NCI-H510A (cell line): ENCODE results near the gene FBXO40.
A peak's percentile ranks its signal among the peaks of the same experiment; 100 is the strongest.

Experiments used
- DNase-seq: peaks from one replicate; lab custom pipeline; 2025; lab: John Stamatoyannopoulos, UW

Gene FBXO40

DNA sequence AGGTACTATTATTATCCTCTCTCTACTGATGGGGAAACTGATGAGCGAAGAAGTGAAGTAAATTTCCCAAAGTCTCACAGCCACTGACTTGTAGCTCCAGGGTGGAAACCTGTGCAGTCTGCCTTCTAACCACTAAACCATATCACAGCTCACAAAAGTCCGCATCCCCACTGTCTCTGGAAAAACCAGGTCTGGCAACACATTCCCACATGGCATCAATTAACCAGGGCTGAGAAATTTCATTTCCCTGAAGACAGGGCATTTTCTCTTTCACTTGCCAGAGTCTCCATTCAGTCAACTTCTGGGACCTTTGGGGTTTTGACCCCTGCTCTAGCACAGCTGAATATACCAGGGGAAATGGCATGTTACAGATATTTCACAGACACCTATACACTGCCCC is 26.5 kb downstream of the FBXO40 start:
- no peak for DNase-seq

DNA sequence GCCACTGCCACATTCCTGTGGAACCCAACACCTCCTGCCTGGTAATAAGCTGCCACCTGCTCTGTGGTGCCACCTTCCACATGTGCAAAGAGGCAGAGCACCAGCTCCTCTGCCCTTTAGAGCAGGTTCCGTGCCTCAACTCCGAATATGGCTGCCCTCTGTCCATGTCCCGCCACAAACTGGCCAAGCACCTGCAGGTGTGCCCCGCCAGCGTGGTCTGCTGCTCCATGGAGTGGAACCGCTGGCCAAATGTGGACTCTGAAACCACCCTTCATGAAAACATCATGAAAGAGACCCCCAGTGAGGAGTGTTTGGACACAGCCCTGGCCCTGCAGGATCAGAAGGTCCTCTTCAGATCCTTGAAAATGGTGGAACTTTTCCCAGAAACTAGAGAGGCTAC is 28.3 kb downstream of the FBXO40 start:
- DNase-seq, result no peak

DNA sequence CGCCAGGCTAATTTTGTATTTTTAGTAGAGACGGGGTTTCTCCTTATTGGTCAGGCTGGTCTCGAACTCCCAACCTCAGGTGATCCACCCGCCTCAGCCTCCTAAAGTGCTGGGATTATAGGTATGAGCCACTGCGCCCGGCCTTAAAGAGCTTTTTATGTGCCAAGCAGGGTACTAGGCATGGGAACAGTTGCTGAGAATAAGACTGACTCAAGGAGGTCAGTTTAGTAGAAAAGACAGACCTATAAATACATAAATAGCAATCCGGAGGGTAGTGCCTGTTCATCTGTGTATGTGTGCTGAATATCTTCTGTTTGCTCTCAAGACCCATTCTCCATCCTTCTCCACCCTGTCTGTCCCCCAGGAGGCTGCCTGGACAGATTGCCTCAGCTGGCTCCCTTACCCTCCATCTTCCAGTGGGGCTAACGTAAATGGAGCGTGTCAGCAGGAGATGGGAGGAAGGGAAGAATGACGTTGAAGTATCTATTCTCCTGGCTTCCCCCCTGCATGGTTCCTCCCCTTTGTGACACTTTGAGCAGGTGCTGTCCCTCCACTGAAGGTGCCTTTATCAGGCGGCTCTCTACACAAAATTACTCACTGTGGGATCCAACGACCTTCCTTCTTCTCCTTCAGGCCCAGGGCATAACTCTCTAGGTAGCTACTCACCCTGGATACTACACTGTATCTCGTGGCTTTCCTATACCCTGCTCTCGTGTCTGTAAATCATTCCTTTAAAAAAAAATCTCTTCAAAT is 31.1 kb downstream of the FBXO40 start:
- peak; percentile 22 for DNase-seq

DNA sequence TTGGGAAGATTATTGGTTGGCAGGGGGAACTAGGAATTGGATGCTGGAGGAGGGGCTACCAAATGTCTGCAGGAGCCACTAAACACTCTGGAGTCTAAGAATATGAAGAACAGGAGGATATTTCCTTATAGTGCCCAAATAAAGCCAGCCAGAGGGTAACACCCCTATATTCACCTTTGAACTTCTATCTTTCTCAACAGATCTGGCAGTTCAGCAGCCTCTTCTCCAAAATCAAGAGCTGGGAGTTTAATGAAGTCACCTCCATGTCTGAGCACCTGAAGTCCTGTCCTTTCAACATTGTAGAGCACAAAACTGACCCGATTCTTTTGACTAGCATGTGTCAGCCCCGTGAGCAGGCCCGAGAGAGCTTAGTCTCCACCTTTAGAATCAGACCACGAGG is 33.3 kb downstream of the FBXO40 start:
- no peak for DNase-seq

DNA sequence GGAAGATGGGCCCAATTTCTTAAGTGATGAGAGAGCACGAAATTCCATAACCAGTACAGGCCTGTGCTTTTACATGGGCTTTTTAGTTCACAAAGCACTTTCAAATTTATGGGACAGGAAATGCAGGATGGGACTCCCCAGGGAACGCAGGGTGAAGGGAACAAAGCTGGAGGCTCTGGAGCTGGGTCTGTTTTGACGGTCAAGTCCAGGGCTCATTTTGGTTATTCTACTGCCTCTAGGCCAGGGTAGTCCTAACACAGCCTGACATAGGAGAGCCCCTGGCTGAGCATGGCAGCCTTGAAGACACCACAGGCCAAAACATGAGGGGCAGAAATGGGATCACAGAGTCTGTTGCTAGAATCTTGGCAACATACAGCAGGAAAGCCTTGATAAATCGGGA is 34.0 kb downstream of the FBXO40 start:
- DNase-seq, result no peak

DNA sequence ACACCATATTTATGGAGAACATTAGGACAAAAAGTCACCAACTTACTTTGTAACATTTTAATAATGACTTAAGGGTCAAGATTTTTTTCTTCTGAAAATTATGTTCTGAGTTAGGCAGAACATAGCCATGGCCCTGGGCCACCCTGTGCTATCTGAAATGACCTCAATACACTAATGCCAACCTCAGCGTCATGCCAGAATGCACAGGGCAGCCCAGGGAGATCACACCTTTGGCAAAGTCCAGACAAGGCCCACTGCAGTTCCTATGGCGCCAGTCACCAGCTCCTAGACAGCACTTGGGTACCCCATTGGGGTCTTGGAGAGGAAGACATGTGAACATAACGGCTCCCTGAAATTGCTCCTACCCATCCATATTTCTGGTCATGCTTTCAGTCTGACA is 34.4 kb downstream of the FBXO40 start:
- DNase-seq, result no peak

DNA sequence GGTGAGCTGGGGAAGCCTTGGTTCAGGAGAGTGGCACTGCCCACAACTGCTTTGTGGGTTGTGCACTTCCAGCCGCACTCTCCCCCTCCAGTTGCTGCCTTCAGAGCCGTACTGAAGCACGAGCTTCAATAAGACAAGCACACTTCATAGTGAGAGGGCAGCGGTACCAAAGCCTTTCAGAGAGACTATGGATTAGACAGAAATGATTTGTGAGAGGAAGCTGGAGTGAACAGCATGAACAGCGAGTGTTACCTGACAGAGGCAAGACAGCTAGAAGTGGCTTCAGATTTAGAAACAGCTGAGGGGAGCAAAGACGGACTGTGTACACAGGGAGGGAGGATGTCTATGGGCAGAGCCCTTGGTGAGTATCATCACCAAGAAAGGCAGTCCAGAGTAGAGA is 36.4 kb downstream of the FBXO40 start:
- DNase-seq, result no peak

DNA sequence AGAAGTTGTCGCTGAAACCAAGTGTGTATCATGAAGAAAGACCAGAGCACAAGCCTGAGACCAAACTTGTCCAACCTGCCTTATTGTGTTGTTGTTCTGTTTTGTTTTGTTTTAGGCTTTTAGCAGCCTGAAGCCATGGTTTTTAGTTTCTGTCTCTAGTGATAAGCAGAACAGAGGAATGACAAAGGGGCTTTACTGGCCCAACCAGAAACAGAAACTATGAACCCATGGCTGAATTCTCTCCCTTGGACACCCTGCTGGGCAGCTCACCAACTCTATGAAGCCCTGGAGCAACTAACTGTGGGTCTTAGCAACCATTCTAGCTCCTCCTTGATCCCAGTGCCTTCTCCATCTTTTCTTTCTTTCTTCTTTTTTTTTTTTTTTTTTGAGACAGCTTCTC is 37.2 kb downstream of the FBXO40 start:
- DNase-seq, result no peak

DNA sequence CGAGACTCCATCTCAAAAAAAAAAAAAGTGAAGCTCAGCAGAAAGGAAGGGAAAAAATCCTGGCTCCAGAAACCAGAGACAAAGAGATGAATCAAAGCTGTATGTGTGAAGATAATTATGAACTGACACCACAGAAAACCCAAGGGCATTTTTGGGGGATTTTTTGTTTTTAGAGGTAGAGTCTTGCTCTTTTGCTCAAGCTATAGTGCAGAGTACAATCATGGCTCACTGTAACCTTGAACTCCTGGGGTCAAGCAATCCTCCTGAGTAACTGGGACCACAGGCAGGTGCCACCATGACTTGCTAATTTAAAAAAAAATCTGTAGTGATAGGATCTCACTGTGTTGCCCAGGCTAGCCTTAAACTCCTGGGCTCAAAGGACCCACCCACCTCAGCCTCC is 44.7 kb downstream of the FBXO40 start:
- no peak for DNase-seq

DNA sequence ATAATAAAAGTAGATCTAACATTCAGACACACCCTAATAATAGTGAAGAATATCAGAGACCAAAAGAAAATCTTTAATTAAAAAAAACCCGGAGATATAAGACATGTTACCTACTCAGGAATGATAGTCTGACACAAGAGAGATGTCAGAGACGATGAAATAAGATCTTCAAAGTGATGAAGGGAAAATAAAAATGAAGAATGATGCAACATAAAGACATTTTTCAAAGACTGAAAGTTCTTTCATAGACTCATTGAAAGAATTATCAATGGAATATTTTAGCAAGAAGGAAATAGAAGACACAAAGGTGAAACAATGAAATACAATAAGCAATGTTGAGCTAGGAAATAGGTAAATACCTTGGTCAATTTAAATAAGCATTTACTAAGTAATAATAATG is 47.9 kb downstream of the FBXO40 start:
- no peak for DNase-seq

DNA sequence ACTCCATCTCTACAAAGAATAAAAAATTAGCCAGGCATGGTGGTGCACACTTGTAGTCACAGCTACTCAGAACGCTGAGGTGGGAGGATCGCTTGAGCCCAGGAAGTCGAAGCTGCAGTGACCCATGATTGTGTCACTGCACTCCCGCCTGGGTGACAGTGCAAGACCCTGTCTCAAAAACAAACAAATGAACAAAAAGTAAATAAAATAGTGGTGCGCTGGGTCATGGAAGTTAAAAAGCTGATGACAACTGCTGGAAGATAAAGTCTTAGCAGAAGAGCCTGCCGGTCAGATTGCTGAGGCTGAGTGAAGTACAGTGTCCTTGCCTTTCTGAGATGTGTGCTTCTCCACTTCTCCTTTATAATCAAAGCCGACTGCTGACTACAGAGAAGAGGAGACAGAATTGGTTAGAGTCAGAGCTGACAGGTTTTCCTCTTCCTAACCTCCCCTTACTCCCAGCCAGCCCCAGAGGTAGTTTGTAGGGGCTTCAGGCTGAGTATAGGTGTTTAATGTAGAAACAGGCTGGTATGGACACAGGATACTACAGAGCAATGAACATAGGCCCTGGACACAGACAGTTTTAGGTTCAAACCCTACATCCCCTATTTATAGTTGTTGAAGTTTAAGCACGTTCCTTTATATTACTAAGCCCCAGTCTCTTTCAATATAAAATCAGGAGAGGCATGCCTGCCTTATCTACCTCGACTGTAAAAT is 49.6 kb downstream of the FBXO40 start:
- DNase-seq, result no peak

DNA sequence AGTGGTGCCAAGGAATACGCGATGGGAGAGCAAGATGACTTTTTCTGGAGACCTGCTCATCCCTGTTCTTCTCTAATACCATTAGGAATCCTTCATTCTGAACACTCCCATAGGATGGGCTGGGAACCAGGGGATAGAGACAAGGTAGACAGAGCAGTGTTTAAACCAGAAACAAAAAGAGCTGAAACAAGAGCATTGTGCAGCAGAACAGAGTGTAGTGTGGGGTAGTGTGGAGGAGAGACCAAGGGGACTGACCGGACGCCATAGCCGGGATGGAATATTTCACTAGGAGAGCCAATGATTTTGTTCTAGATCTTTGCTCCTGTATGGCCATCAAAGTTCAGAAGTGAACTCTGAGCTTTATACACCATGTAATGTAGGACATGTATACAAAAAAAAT is 51.9 kb downstream of the FBXO40 start:
- DNase-seq, result no peak

DNA sequence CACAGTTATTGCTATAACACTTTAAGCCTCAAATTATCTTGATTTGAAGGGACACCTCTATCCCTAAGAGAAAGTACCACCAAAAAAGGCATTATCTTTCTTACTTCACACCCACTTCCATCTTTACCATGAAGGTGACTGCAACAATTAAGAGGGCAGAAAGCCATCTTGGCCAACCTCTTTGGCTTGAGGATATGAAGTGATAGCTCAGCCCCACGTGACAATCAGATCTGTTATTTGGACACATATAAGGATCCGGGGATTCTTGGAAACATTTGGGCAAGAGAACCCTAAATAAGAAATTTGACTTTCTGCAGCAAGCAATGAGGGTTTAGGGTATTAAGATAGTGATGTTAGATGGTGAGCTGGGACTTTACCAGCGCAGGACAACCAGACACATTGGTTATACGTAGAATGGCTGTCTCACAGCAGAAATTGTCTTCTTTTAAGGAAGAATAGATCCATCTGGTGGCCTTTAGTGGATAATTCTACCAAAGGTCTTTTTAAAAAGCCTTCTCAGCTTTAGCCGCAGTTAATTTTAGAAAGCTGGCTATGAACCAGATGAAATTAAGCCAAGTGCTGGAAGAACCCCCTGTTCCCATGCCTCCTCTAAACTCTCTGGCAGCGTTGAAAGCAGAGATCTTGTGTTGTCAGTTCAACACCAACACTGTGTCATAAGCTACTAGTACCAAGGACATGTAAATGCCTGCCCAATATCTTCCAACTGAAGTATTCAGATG is 55.2 kb downstream of the FBXO40 start:
- DNase-seq, result no peak

DNA sequence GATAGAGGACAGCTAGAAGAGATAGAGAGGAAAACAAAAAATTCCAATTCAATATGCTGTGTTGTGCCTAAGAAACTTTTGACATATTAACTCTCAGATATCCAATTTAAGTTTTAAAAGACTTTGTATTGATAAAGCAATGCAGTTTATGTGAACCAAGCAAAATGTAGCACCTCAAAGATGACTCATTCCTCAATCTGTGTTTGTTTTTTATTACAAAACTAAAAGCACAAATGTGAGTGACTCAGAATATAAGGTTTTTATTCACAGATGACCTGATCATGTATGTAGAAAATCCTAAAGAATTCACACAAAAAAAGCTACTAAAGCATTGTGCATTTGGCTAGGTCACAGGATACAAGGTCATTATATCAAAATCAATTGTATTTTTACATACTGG is 56.5 kb downstream of the FBXO40 start:
- DNase-seq, result no peak

DNA sequence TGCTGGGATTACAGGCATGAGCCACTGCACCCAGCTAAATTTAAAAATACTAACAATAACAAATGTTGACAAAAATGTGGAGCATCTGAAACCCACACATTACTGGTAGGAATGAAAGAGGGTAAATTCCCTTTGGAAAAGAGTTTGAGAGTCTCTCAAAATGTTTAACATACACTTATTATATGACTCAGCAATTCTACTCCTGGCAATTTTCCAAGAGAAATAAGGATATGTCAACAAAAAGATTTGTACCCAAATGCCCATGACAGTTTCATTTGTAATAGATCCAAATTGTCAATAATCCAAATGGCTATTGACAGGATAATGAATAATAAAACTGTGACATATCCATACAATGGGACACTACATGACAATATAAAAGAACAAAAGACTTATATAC is 58.5 kb downstream of the FBXO40 start:
- DNase-seq, result peak; percentile 7

DNA sequence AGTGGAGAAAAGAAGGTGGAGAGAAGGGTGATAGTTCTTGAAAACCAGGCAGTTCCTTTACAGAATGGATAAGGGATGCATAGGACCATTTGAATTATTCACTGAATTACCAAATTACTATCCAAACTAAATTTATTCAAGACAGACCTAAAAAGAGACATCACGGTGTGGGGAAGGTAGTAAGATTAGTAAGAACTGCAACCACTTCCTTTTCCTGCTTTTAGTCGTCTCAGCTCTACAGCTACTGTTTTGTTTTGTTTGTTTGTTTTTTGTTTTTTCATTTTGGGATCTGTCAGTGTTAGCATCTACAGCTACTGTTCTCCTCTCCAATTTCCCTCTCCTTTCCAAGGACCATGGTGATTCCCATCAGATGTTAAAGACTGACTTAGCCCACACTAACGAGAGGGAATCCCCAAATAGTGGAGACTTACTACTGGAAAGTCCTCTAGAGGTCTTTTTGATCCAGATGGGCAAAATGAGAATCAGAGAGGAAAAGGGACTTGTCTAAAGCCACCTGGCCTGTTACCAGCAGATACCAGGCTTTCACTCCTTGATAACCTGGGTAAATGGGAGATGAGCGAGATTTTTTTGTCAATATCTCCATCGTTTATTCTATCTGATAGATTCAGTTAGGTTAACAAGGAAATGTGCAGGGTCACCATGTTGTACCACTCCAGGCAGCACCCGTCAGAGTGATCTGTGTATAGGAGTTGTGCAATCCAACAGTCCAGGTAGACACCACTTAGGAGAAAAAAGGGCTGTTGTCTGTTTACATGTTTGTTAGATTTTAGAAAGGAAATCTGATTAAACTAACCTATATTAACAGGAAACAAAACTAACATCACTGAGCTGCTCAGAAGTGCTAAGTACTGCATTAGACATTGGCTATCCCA is 61.6 kb downstream of the FBXO40 start:
- DNase-seq, result no peak

DNA sequence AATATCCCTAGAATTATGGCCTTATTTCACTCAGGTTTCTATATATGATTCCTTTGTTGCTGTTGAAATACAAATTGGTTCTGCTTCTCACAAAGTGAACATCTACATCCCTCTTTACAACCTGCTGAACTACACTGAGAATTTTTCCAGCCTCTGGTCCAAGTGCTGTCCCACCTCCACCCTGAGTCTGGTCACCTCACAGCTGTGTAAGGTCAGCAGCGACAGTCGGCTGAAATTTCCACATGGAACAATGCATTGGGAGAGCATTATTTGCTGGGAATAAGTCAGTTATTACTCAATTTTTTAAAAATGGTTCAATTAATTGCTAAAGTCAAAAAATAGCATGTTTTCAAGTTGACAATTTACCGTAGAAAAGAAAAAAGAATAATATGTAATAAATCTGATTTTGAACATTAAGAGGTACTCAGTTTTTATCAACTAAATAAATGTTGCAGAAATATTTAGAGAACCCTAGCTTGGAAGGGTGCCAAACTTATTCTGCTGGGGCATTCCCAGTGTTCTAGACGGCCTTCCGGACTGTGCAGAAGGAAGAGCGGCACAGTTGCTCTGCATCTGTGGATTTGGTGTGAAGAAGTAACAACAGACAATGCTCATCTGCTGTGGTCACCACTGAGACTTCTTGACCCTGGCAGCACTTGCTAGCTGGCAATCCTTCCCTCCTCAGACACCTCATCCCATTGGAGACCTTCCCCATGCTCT is 65.7 kb downstream of the FBXO40 start:
- no peak for DNase-seq

DNA sequence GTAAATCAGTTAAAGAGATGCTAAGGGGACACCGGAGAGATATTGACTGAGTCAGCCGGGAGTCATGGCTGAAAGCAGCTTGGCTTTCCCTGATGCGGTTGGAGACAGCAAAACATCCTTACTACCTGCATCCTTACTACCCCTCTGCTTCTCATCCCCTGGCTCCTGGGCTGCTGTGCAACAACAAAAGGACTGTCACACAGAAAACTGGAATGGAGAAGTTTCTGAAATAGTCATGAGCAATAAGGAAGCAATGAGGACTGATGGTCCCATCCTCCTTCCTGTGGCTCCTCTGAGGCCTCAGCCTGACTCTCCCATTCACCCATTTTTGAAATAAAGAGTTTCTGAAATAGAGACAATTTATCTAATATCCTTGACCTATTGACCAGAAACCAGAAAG is 66.4 kb downstream of the FBXO40 start:
- no peak for DNase-seq

DNA sequence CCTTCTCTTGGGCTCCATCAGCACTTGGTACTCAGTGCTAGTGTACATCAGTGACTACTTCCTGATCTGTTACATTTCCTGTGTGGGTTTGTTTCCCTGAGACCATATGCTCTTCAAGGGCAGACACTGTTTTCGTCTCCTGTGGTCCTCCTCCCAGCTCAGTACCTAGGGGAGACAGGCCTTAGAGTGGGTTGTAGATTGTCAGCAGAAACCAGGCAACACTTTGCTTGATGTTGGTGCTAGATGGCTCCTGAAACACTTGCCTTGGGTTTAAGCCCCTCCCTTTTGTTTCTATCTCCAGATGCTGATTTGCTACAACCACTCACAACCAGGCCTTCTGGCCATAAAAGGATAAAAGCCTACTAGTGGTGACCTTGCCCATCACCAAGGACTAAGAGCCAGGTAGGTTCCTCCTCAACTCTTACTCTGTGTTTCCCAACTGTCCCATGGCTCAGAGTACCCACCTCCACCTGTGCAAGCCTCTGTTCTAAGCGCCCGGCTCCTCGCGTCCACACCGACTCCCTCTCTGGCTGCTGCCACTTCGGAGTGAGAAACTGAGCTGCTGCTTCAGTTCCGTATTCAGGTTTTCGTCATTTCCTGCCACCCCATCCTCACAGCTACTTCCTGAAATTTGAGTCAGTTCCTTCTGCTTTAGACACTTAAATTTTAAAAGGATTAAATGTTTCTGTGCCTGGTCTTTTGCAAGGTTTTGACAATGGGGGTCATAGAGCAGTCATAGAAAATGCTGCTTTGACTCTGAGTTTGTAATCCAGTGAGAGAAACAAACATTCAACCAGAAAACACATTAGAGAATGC is 67.4 kb downstream of the FBXO40 start, which contains the start of gene HCLS1:
Gene HCLS1 (minus strand): TSS at position 548 of the 816 bp plus-strand sequence. CDS start 2,556 bp downstream, outside the sequence.
- no peak for DNase-seq

DNA sequence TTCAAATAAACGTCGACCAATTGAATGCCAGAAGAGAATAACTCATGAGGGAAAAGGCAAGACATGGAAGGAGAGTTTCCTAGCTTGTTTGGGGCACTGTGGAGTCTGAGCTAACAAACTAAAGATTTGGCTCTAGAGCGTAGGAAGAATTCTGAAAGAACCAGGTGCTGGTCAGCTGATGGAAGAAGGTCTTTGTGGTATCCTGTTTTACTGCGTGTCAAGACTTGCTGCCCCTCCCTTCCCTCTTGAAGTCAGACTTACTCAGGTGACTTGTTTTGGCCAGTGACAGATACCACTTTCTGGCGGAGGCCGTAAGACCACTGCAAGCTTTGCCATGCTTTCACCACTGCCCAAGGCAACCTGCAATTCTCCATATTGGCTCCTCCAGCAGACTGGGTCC is 68.2 kb downstream of the FBXO40 start:
- DNase-seq, result no peak
